DMS53 treated with DMSO at 0.1 percent for 48 hours (cell line): ENCODE results near the gene MRPL53.
A peak's percentile ranks its signal among the peaks of the same experiment; 100 is the strongest.
"Not testable (repeated sequence)": the region's sequence is repeated elsewhere in the genome, so short reads cannot be mapped to it uniquely, and the experiment has no call there.

Experiments
- DNase-seq: peaks from one replicate; lab custom pipeline; 2025; ENCODE audit not compliant: unreplicated experiment; lab: John Stamatoyannopoulos, UW

MRPL53 gene

DNA sequence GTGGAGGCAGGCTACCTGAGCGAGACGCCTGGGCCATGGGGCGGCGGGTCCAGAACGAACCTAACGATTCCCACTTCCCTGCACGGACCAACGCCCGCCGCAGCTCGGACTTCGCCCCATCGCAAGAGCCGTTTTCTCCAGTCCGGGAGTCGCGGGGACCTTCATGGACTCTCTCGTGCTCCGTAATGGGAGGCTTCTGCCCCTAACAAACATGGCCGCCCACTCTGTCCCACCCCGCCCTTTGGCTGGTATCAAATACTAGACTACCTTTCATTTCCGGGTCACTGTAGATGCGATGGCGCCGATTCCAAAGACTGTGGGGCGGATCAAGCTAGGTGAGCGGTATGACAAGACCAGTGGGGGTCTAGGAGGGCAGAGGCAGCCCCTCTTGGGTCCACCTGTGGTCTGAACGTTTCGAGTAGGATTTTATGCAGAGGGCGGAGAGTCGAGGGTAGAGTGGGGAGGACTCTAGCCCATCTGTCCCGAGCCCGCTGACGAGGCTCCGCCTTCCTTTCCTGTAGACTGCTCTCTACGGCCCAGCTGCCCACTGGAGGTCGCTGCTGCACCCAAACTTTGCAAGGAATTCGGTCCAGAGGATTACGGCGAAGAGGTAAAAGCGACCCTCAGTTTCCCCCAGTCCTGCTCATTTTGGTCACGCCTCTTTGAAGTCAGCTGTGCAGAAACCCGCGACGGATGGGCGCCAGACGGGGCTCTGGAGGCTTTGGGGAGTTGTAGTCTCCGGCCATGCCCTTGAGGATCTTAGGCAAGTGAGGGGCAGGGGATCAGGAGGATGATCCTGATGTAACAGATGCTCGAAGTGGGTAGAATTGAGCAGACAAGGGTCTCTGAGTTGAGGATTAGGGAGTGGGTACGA, 10.6 kb upstream of the MRPL53 start, which contains the start of the genes CCDC142 and TTC31:
TSS of gene CCDC142 (minus strand) at position 198 of the 874 bp plus-strand sequence. CDS start at position 37, 161 bp downstream.
TSS of gene TTC31 (plus strand) at position 281 of the 874 bp plus-strand sequence. CDS start at position 296, 15 bp downstream.
- peak; percentile 95 for DNase-seq

DNA sequence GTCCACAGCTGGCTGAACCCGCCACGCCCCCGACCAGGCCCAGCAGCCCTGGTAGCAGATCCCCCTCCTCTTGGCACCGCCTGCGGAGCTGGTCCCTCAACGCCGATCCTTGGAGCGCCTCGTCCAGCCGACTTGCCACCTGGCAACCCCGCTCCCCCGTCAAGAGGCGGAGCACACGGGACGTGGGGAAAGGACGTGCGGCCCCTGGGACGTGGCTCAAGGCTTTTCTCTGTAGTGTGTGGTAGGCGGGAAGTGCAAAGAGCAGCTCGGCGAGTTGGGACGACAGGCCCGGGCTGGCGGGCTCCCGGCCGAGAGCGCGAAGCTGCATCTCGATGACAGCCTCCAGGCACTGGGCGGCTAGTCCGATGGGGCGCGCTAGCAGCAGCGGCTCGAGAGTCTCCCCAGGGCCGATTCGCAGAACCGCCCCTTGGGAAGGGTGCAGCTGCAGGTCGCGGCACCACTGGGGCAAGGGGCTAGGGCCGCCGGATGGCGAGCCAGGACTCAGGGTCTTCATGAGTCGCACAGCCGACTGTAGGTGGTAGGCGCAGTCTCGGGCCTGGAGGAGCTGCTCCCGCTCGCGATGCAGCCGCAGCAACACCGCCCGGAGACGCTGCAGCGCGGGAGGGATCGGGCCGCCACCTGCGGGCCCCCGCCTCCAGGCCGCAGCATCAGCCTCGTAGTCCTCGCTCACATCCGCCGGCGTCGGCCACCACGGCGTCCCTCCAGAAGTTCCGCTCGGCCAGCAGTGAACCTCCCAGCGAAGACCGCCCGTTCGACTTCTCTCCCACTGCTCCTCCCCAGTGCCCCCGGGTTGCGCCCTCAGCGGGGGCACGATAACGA, 9.7 kb upstream of the MRPL53 start:
- DNase-seq: no peak

DNA sequence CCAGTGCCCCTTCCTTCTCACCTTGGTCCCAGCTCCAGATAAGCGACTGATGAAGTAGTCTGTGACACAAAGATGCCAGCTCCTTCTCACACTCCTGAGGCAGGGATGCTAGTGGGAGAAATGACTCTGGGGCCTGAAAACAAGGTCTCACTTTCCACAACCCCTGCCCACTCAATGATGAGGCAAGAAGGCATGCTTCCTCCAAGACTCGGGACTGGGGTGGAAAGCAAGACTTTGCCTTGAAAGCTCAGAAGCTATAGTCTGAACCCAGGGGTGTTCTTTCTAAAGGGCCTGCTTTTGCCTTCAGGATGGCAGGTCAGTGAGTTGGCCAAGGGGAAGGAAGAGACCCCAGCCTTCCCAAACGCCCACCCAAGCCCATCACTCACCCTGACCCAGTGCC, 9.0 kb upstream of the MRPL53 start:
- no peak for DNase-seq

DNA sequence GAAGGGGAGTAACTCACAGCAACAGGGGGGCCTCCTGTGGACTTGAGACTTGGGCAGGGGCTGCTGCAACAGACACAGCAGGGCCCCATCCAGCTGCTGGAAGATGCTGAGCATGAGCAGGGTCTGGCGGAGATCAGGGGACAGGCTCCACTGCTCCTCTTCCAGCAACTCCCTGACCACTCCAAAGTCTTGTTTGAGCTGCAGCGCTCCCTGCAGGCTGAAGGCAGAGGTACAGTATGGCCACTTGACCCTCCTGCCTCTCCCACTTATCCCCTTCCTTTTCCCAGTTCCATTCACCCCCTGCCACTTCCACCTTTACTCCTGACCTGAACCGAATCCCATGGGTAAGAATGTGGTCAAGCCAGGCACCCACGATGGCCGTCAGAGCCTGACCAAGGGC, 2.4 kb upstream of the MRPL53 start:
- no peak for DNase-seq

DNA sequence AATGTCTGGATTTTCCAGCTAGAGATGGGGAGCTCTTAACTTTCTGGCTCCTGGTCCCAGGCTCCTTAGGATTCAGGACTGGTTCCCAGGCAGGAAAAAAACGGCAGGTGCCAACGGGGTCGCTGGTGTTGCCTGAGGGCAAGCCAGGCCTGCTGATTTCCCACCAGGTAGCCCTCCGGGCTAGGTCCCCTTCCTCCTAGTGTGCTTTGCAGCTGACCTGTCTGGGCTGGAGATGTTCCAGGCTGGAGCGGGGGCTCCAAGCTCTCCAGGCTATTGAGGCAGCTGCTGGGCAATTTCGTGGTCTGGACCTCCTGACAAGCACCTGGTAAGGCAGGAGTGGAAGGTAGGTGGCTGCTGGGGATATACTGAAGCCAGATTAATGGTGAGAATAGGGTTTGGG, 2.0 kb upstream of the MRPL53 start:
- DNase-seq: no peak

DNA sequence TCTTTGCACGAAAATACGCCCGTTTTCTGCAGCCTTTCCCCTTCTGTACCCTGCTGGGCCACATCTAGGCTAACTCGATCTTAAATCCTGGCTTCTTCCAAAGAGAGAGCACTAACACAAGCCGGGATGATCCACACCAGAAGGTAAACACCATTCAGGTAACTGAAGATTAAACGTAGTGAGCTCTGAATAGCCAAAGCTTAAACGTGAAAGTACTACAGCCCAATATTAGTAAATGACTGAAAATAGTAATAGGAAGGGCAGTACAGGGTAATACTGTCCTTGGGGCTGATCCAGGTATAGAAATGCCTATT, 422 bp upstream of the MRPL53 start:
- DNase-seq: no peak

DNA sequence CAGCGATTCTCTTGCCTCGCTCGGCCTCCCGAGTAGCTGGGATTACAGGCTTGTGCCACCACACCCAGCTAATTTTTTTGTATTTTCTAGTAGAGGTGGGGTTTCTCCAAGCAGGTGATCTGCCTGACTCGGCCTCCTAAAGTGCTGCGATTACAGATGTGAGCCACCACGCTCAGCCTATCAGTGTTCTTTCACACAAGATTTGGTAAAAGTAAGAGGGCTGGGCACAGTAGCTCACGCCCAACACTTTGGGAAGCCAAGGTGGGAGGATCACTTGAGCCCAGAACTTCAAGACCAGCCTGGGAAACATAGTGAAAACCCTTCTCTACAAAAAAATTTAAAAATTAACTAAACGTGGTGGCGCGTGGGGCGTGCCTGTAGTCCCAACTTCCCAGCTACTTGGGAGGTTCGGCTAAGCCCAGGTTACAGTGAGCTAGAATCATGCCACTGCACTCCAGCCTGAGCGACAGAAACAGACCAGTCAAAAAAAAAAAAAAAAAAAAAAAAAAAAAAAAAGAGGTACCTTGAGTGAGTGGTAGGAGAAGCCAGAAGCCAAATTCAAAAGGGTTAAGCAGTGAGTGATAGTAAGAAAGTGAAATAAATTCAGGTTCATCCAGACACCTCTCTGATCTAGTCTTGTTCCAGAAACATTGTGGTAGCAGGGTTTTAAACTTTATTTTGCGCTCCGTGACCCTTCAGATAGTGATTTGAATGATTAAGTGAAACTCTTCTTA, 981 bp downstream of the MRPL53 start:
- DNase-seq: no peak

DNA sequence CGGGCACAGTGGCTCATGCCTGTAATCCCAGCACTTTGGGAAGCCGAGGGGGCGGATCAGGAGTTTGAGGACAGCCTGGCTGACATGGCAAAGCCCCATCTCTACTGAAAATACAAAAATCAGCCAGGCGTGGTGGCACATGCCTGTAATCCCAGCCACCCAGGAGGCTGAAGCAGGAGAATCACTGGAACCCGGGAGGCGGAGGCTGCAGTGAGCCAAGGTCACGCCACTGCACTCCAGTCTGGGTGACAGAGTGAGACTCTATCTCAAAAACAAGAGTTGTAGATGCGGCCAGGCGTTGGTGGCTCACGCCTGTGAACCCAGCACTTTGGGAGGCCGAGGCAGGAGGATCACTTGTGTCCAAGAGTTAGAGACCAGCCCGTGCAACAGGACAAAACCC, 1.7 kb downstream of the MRPL53 start:
- not testable (repeated sequence) for DNase-seq

DNA sequence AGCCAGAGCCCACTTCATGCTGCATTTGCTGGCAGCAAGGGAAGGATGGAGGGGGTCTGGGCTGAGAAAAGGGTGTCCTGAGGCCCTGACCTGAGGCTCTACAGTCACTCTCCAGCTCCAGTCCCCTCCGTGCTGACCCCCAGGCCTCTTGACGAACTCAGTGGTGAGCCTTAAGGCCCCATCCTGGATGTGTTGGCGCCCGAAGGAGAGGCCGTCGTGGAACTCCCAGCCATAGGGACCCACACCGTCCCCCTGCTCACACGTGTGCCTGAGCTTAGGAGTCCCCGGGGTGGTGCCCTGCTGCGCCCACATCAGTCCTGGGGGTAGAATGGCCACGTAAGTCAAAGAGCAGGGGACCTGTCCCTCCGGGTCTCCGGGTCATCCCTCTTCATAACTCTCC, 8.1 kb downstream of the MRPL53 start:
- DNase-seq: no peak

DNA sequence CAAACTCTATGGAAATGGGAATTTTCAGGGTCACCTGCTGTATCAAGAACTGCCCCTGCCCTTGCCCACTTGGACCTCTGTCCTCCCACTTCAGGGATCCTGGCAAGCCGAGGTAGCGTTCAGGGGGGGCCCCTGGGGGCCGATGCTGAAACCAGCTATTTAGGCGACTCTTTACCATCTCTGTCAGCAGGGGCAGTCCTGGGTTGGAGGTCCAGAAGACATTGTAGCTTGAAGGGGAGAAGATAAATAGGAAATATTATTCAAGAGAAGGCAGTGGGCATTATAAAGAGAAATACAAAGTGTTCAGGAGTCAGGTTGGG, 9.7 kb downstream of the MRPL53 start:
- no peak for DNase-seq

DNA sequence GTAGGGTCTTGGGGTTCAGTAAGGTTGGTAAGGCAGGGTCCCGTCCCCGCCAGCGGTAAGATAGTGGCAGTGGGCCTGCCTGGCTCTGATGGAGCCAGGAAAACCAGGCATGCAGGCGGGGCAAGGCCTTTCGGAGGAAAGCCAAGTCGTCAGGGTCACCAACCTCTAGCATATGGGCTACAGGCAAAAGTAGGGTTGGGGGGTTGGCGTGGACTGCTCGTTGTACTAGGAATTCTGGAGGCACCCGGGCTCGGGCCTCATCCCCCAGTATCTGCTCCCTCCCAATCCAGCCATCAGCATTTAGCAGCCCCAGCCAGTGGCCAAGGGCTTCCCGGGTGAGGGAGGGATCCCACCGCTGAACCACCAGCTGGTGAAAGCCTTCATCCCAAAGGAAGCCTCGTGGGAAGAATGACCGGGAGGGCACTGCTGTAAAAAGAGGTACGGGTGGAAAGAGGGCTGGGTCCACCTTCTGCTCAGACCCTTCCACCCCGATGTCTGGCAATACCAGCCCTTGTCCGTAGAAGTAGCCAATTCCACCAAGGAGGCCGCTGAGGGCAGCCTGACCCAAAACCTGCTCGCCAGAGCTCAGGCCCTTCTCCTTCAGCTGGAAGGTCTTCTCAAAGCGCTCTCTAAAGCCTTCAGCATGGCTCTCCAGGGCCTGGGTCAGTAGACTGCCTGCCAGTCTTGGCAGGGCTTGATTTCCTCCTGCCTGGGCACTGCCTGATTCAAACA, 10.3 kb downstream of the MRPL53 start:
- DNase-seq: no peak

DNA sequence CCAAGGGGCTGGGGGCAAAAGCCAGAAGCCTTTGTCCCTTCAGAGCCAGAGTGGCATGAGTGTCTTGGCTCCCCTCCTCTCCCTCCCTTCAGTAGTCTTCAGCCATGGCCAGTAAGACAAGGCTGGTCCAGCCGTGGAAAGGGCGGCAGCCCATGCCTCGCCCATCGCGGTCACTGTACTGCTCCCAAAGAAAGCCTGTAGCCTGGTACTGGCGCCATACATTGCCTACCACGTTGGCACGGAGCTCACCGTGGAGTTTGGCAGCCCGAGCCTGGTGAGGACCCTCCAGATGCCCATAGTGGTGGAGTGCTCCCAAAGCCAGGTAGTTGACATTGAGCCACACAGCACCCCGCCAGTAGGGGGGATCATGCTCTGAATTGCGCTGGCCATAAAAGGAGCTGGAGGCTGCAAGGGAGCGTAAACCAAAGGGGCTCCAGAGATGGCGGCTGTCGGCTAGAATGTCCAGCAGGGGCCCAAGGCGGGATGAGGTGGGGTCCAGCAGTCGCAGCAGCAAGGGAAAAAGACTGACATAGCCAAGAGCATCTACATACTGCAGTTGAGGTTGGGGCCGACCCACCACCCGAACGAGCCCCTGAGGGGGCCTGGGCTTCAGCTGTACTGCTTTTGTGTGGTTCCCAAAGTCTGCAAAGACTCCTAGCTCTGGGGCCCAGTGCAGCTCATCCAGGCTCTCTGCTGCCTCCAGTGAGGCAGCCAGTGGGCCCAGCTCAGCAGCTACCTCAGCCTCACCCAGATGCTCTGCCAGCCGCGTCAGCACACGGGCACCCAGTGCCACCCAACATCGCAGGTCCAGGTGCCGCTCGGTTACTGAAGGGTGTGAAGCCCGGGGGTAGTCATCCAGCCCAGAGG, 11.1 kb downstream of the MRPL53 start:
- no peak for DNase-seq

DNA sequence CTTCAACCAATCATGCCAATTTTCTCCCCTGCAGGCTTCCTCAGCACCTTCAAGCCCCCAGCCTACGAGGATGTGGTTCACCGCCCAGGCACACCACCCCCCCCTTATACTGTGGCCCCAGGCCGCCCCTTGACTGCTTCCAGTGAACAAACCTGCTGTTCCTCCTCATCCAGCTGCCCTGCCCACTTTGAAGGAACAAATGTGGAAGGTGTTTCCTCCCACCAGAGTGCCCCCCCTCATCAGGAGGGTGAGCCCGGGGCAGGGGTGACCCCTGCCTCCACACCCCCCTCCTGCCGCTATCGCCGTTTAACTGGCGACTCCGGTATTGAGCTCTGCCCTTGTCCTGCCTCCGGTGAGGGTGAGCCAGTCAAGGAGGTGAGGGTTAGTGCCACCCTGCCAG, 12.3 kb downstream of the MRPL53 start:
- not testable (repeated sequence) for DNase-seq

DNA sequence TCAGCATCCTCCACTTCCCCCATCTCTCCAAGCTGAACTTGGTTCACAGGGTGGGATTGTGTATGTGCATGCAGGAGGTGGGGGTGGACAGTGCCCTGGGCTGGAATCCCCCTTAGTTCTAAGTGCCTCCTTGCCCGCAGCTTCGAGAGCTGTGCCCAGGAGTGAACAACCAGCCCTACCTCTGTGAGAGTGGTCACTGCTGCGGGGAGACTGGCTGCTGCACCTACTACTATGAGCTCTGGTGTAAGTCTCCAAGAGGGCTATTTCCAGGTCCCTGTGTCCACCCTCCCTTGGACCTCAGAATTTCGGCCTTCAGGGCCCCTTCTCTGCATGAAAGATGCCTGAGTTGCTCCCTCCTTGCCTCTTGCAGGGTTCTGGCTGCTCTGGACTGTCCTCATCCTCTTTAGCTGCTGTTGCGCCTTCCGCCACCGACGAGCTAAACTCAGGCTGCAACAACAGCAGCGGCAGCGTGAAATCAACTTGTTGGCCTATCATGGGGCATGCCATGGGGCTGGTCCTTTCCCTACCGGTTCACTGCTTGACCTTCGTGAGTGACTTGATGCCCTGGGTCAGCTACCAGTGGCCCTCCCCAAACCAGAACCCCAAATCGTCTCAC, 12.9 kb downstream of the MRPL53 start:
- not testable (repeated sequence) for DNase-seq

DNA sequence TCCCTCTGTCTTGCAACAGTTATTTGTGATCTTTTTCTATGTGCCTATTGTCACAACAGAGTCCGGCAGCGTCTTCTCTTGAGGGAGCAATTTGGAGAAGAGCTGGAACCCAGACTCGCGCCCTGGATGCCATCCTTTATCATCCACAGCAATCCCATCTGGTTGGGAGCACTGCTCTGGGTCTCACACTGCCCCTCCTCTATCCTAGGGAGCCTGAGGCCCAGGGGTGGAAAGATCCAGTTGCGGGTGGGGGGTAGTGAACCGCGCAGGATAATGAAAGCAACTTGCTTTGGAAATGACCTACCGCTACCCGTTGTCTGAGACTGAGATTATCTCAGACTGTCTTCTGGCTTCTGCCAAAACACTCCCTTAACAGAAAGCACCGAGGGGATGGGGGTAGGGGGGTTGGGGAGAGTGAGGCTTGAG, 13.5 kb downstream of the MRPL53 start:
- peak; percentile 48 for DNase-seq

DNA sequence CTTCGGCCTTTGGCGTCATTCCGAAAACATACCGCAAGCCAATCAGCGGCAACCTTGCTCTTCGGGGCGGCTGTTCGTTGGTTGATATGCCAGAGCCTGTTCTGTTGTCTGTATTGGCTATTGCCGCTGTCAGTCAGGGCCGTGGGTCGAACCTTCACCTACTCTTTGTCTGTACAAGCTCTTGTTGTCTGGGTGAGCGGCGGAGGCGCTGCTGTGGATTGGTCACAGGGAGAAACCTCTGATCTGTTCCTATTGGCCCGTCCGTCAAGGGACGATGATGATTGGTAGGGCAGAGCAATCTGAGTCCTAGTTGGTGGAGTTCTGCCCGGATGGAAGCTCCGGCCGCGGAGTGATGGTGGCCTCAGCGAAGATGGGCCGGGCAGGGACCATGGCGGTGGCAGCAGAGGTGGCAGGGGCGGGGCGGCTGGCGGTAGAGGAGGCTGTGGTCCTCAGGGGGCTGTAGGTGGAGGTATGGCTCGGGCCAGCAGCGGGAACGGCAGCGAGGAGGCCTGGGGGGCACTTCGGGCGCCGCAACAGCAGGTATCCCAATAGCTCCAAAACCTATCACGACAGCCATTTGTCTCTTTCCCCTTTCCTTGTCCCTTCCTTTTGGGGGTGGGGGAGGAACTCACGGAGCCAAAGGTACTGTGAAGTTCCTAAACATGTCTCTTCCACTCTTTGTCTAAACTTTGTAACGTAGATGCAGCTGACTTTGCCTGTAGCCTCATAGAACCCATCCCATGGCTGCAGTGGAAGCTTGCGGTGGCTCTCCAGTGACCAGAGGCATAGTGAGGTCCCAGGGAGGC, 14.1 kb downstream of the MRPL53 start, which contains the start of gene WBP1:
TSS of gene WBP1 (plus strand) at position 307 of the 806 bp plus-strand sequence. CDS start at position 472, 165 bp downstream.
- peak; percentile 99 for DNase-seq

DNA sequence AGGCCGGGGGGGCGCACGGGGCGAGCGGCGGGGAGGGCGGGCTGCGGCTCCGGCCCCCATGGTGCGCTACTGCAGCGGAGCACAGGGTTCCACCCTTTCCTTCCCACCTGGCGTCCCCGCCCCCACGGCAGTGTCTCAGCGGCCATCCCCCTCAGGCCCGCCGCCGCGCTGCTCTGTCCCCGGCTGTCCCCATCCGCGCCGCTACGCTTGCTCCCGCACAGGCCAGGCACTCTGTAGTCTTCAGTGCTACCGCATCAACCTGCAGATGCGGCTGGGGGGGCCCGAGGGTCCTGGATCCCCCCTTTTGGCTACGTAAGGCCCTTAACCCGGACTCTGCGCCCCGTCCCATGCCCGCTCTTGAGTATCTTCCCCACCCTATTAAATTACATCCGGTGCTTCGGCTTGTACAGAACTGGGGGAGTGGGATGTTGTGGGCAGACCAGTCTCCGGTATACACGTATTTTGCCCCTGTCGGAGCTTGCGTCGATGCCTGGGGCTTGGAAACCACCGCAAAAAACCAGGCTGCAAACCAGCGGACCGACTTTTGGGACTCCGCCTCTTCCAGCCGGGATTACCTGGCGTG, 14.8 kb downstream of the MRPL53 start:
- no peak for DNase-seq

DNA sequence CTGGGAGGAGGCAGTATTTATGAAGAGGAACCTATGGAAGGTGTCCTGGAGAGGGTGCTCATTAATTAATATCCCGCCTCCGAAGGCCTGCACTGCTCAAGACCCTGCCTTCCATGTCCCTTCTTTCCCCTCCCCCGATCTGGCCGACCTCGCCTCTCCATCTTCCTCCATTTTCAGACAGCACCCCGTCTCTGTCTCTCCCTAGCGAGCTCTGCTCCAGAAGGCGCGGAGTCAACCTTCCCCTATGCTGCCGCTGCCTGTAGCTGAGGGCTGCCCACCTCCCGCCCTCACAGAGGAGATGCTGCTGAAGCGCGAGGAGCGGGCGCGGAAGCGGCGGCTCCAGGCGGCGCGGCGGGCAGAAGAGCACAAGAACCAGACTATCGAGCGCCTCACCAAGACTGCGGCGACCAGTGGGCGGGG, 15.3 kb downstream of the MRPL53 start:
- peak; percentile 55 for DNase-seq
